Mesothelial cell of epicardium (in vitro differentiated cells): ENCODE results near the gene WNT10A. TPM values are rescaled to one million over a fixed set of nuclear protein-coding genes. Genes with fewer than 3 reads are reported as not detected.

Source experiments
- DNase-seq, 2 experiments: peaks; one replicate each; pipeline ENCODE4 v3.0.0; 2021; ENCODE audit warnings: low spot score in 2 of 2; ENCODE audit not compliant: unreplicated experiment in 2 of 2
- H3K27ac Mint-ChIP-seq: 2 replicates; pipeline ENCODE4 v1.8.0; 2021; ENCODE audit warnings: mixed read lengths
- H3K27me3 Mint-ChIP-seq: 2 replicates; pipeline ENCODE4 v1.8.0; 2021; ENCODE audit warnings: low read depth, mixed read lengths
- H3K36me3 Mint-ChIP-seq: 2 replicates; pipeline ENCODE4 v1.8.0; 2021; ENCODE audit warnings: mixed read lengths
- H3K4me1 Mint-ChIP-seq: 2 replicates; pipeline ENCODE4 v1.8.0; 2021; ENCODE audit warnings: mixed read lengths
- H3K4me3 Mint-ChIP-seq: 2 replicates; pipeline ENCODE4 v1.8.0; 2021; ENCODE audit warnings: mild to moderate bottlenecking, moderate library complexity, mixed read lengths
- H3K9me3 Mint-ChIP-seq: 2 replicates; pipeline ENCODE4 v1.8.0; 2021; ENCODE audit warnings: mixed read lengths
- total RNA-seq: library from RNA; stranded (reverse); gene quantifications from 3 replicates; pipeline ENCODE4 v1.2.1, GENCODE V29; 2021
- TF ChIP-seq, protein P1 (sequence below): fragments of 200-600 bp; sonication (generic); IDR thresholded peaks from one replicate; pipeline ENCODE4 v1.5.0; 2021; ENCODE audit warnings: antibody characterized with exemption; ENCODE audit not compliant: unreplicated experiment

The WNT10A gene
- total RNA-seq, 1 donor from 2014 or later: 53.2 TPM

GRCh38 chr2:218897394-218898108 is 16.9 kb downstream of the WNT10A start:
- peaks cover 4% of the 10 kb centered on the region for H3K9me3 Mint-ChIP-seq
- TF ChIP-seq, protein P1, sequence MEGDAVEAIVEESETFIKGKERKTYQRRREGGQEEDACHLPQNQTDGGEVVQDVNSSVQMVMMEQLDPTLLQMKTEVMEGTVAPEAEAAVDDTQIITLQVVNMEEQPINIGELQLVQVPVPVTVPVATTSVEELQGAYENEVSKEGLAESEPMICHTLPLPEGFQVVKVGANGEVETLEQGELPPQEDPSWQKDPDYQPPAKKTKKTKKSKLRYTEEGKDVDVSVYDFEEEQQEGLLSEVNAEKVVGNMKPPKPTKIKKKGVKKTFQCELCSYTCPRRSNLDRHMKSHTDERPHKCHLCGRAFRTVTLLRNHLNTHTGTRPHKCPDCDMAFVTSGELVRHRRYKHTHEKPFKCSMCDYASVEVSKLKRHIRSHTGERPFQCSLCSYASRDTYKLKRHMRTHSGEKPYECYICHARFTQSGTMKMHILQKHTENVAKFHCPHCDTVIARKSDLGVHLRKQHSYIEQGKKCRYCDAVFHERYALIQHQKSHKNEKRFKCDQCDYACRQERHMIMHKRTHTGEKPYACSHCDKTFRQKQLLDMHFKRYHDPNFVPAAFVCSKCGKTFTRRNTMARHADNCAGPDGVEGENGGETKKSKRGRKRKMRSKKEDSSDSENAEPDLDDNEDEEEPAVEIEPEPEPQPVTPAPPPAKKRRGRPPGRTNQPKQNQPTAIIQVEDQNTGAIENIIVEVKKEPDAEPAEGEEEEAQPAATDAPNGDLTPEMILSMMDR: no peak
- no peaks in the 10 kb centered on the region for H3K36me3 Mint-ChIP-seq
- H3K27me3 Mint-ChIP-seq: peaks cover 73% of the 10 kb centered on the region
- peak overlapping the region; percentile 29 for H3K4me3 Mint-ChIP-seq
- no peak for DNase-seq
- H3K4me1 Mint-ChIP-seq: peaks cover 43% of the 10 kb centered on the region
- H3K27ac Mint-ChIP-seq: peak overlapping the region; percentile 91

DNA sequence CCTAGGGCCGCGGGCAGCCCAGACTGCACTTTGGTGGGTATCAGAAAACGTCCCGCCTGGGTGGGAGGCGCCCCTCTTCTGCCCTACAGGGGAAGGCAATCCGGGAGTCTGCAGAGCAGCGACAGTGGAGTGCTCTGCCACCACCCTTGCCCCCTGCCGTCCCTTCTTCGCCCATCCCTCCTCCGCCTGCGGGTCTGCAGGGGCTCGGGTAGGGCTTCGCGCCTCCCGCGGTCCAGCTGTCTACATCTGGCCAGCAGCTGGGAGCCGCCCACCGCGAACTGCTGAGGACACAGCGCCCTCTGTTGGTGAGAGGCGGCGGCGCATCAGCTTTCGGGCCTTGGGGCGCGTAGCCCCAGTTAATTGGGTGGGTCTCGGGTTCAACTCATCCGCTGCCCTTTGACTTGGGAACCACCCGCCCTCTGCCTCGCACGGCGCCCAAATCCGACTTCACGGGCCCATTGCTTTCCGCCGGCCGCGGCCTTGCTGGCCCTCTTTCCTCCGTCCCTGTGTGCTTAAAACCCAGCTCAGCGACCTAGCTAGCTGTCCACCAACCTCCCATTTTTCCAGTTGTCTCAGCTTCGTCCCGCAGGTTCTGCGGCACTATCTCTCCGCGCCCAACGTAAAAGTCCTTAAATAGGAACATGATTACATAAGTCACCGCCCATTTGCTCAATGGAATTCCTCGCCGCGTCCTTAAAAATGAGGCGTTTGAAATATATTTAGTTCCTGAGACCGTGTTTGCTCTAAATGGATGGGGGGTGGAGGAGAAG is 17.6 kb downstream of the WNT10A start:
- Mint-ChIP-seq H3K4me1 (peaks cover 38% of the 10 kb centered on the region), H3K27ac (peak overlapping the region; percentile 92), H3K36me3 (no peaks in the 10 kb centered on the region), H3K27me3 (peaks cover 76% of the 10 kb centered on the region), H3K9me3 (peaks cover 4% of the 10 kb centered on the region), H3K4me3 (peak overlapping the region; percentile 48)
- peak; percentile 72 to 90 for DNase-seq
- TF ChIP-seq, protein P1: peak; percentile 99

- H3K36me3 Mint-ChIP-seq: no peaks in the 10 kb centered on the region
- H3K4me3 Mint-ChIP-seq: no peak overlapping the region
- peaks cover 72% of the 10 kb centered on the region for H3K27me3 Mint-ChIP-seq
- H3K27ac Mint-ChIP-seq: no peak overlapping the region
- TF ChIP-seq, protein P1: no peak
- peaks cover 4% of the 10 kb centered on the region for H3K9me3 Mint-ChIP-seq
- DNase-seq: no peak
- H3K4me1 Mint-ChIP-seq: peaks cover 30% of the 10 kb centered on the region
These were observed 18.5 kb downstream of the WNT10A start for GRCh38 chr2:218899147-218899546.

- no peak overlapping the region for H3K27ac Mint-ChIP-seq
- TF ChIP-seq, protein P1: no peak
- DNase-seq: no peak
These were observed 21.8 kb downstream of the WNT10A start for GRCh38 chr2:218902427-218902826.

GRCh38 chr2:218904176-218904575 is 23.5 kb downstream of the WNT10A start:
- no peak for DNase-seq
- peaks cover 60% of the 10 kb centered on the region for H3K27me3 Mint-ChIP-seq
- H3K9me3 Mint-ChIP-seq: peaks cover 4% of the 10 kb centered on the region
- no peak overlapping the region for H3K4me3 Mint-ChIP-seq
- peaks cover 5% of the 10 kb centered on the region for H3K4me1 Mint-ChIP-seq
- no peak overlapping the region for H3K27ac Mint-ChIP-seq
- no peaks in the 10 kb centered on the region for H3K36me3 Mint-ChIP-seq
- TF ChIP-seq, protein P1: no peak

More at GRCh38 chr2:218902427-218902826, 21.8 kb downstream of the WNT10A start:
- peaks cover 10% of the 10 kb centered on the region for H3K4me1 Mint-ChIP-seq
- peaks cover 73% of the 10 kb centered on the region for H3K27me3 Mint-ChIP-seq
- H3K36me3 Mint-ChIP-seq: no peaks in the 10 kb centered on the region
- peaks cover 4% of the 10 kb centered on the region for H3K9me3 Mint-ChIP-seq
- no peak overlapping the region for H3K4me3 Mint-ChIP-seq
